Endometrial microvascular endothelial cells (primary cell): ENCODE data around the gene SLC4A1. TPM values are rescaled to one million over a fixed set of nuclear protein-coding genes. Genes with fewer than 3 reads are reported as not detected.
"Not testable (repeated sequence)": the region's sequence is repeated elsewhere in the genome, so short reads cannot be mapped to it uniquely, and the experiment has no call there.

Experiments used
- in situ Hi-C: cut with HindIII; loops from 2 replicates; pipeline ENCODE4 v1.10.0; 2017; ENCODE audit warnings: low sequenced_read_pairs, low pct_unique_long_range_greater_than_20kb; ENCODE audit errors: inconsistent ontology term
- total RNA-seq: library from RNA; depleted of rRNA; stranded (reverse); fragments of >200 nt; gene quantifications from one replicate; pipeline ENCODE4 v1.2.3, GENCODE V29; 2015; ENCODE audit errors: inconsistent ontology term

SLC4A1 gene
- total RNA-seq, 1 donor from 2014 or later = not detected

DNA sequence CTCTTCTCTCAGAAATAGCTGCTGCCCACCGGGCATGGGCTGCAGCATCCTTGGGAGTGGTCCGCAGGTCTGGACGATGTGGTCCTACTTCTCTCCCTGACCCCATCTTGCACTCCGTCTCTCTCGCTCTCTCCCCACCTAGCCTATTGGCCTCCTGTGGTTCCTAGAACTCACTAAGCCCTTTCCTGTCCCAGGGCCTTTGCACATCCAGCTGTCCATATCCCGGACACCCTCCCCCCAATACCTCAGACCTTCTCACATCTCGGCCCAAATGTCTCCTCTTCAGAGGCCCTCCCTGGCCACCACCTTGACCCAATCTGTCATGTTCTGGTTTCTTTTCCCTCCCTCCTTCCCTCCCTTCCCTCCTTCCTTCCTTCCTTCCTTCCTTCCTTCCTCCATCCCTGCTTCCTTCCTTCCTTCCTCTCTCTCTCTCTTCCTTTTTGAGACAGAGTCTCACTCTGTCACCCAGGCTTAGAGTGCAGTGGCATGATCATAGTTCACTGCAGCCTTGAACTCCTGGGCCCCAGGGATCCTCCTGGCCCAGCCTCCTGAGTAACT is 4.5 kb downstream of the SLC4A1 start:
- in situ Hi-C loops = no loop called here

DNA sequence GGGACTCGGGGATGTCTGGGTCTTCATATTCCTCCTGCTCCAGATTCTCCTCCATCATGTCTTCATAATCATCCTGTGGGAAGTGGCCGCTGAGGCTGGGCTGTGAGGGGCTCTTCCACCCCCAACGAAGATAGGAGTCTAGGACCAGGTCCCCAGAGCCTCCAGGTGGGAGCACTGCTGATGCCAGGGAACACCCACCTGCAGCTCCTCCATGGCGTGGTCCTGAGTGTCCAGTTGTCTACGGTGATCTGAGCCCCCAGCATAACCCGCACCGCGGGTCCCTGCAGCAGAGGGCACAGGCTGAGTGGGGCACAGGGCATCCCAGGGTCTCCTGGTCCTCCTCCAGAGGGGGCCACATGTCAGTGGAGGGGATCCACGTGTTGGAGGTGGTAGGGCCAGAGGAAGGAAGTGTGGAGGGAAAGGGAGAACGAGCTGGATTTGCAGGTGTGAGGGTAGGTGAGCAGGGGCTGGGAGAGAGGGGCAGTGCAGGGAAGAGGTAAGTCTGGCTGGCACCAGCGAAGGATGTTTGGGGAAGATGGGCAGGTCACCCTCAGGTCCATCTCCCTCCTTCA is 5.2 kb downstream of the SLC4A1 start:
- in situ Hi-C loops = no loop called here

DNA sequence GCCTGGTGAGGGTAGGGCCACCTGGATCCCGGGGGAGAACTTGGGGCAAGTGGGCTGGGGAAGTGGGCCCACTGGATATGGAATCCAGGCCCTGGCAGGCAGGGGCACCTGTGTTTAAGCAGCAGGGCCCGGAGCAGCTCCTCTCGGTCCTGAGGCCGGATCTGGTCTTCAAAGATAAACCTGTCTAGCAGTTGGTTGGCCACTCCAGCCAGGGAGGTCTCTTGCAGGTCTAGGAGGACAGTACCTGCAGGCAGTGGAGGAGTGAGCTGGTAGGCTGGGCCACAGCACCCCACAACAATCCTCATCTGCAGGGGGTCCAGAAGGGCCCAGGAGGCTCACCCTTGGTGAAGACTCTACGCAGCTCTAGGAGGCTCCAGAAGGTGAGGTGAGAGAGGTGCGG is 7.6 kb downstream of the SLC4A1 start:
- in situ Hi-C loops = no loop called here

DNA sequence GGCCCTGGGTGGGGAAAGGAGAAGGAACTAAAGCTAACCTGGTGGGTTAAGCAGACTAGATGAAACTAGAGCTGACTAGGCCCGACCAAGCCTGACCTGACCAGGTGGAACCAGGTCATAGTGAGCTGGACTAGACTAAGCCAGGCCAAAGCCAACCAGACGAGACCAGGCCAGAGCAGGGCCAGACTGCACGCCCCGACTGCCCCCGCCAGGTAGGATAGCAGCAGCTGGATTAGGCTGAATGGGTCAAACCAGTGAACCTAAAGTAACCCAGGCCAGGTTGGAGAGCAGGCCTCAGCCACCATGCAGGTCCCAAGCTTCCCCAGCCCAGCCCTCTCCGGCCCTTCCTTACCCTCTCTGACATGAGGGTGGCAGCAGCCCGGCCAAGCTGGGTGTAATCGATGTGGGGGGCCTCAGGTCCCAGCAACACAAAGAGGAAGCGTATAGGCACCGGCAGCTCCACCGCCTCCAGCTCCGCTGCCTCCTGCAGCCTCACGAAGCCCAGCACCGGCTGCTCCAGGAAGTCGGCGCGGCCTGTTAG is 9.1 kb downstream of the SLC4A1 start:
- in situ Hi-C loops = no loop called here

DNA sequence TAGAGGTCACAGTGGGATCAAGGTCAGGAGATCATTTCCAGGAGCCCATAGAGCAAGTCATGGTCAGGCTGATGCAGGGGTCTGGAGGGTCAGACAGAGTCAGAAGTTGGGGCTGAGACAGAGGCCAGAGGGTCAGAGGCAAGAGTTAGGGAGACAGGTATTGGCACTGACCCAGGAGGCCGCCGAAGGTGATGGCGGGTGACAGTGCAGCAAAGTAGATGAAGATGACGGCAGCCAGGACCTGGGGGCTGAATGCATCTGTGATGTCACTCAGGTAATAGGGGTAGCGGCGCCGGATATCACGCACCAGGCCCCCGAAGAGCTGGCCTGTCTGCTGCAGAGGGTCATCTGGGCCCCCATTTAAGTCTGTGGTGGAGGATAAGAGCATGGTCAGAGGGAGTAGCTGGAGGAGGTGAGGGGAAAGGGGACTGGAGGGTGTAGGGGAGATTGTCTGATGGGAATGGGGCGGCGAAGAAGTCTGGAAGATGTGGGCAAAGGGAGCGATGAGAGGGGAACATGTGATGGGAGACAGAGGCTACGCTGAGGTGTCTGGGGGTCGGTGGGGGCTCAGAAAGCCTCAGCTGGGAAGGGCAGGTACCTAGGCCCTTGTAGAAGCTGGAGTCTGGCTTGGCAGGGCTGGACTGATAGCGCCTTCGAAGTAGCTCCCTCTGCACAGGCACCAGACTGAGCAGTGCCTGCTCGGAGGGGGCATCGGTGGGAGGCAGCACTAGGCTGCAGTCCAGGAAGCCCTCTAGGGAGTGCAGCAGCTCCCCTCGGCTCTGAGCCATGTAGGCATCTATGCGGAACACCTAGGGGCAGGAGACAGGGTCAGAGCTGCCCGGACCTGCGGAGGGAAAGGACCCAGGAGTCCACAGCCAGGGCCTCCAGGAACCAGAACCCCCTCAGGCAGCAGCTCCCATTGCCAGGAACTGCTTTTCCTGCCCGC is 9.8 kb downstream of the SLC4A1 start:
- in situ Hi-C loops = no loop called here

DNA sequence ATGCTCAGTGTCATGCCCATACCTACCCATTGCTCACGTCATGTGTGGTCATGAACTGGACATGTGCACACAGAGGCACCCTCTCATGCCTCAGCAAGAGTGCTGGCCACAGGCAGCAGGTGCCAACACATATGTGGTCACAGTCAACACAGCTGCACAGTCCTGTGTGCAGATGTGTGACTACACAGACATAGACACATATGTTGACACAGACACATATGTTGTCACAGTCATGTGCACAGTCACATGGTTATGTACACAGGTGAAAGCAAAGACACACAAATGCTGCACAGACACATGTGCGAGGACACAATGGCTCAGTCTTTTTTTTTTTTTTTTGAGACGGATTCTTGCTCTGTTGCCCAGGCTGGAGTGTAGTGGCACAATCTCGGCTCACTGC is 11.3 kb downstream of the SLC4A1 start:
- in situ Hi-C loops = no loop called here

DNA sequence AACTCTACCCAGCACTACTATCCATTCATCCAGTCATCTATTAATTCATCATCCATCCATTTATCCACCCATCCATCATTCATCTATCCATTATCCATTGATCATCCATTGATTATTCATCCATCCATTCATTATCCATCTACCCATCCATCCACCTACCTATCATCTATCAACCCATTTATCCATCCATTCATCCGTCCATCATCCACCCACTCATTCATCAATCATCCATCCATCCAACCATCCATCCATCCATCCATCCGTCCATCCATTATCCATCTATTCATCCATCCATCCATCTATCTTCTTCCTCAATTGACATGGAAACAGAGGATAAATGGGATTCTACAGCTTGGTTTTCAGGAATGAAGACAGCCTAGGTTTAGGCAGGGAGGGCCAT is 12.0 kb downstream of the SLC4A1 start:
- in situ Hi-C loops = no loop called here

DNA sequence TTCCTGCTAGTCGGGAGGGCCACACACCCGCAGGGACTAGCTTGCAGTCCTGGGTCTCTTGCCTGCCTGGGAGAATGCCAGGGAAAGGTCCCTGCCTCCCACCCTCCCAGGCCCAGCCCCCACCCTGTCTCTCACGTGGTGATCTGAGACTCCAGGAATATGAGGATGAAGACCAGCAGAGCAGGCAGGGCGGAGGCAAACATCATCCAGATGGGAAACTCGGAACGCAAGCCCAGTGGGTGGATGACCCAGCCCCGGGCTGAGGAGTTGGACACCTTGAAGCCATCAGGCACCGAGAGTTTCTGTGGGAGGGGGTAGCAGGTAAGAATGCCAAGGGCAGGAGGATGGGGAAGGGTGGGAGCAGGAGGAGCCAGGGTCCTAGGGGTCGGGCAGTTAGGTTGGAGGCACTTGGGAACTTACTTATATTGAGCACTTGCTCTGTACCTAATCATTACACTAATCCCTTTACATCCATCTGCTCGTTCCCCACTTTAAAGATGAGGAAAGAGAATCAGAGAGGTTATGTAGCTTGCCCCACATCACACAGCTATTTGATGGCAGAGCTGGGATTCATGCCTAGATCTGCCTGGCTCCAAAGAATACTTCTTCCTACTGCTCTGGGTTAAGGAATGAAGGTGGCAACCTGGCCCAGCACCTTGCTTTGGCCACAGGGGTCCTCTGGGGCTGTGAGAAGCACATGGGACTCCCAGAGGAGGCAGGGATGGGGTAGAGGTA is 13.4 kb downstream of the SLC4A1 start:
- in situ Hi-C loops = no loop called here

DNA sequence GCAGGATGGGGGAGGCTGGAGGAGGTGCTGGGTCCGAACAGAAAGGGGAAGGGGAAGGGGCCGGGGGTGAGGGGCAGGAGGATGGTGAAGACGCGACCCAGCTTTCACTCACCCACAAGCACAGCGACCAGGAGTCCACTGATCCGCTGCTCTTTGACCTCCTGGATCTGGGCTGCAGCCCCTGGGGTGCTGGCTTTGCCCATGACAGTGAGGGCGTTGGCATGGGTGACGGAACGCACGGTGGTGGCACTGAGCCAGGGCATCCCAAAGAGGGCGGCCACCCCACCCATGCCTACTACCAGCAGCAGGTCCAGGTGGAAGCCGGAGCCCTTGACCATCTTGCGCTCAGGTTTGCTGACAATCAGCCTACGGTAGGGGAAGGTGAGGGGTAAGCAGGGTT is 14.9 kb downstream of the SLC4A1 start:
- in situ Hi-C loops = no loop called here

DNA sequence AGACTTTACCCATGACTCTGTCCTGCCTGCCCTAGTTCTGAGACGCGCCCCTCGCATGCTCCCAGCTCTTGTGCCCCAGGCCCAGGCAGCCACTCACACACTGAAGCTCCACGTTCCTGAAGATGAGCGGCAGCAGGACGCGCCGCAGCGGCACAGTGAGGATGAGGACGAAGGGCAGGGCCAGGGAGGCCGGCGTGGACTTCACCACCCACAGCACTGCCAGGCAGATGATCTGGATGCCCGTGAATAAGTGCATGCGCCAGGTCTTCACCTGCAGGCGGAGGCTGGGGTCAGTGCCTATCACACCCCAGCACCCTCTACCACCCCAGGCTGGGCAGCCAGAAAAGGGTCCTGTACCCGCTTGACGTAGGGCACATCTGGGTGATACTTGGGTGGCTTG is 16.9 kb downstream of the SLC4A1 start:
- in situ Hi-C loops = no loop called here

DNA sequence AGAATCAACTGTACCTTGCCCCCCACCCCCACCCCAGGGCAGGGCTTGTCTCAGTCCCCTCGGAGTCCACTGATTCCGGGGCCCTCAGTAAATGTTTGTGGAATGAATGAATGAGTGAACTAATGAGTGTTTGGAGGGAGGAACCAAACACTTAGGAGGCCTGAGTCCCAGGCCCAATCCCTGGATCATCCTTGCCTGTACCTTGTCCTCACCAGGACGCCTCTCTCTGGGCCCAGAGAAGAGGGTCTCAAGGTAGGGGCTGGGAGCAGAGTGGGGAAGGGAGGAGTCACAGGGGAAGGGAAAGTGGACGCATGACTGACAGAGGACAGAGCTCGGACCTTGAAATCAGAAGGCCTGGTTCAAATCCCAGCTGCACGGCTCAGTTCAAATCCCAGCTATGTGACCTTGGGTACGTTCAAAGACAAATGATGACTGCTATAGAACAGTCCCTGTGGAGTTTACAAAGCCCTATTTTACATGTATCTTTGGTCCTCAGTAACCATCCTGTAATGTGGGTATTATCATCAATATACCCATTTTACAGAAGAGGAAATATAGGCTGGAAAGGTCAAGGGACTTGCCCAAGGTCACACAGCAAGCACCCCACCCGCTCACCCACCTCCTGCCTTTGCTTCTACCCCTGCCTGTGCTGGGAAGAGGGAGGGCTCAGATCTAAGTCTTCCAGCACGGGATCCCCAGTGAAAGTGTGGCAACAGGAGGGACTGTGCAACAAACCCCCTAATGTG is 18.3 kb downstream of the SLC4A1 start:
- in situ Hi-C loops = no loop called here

DNA sequence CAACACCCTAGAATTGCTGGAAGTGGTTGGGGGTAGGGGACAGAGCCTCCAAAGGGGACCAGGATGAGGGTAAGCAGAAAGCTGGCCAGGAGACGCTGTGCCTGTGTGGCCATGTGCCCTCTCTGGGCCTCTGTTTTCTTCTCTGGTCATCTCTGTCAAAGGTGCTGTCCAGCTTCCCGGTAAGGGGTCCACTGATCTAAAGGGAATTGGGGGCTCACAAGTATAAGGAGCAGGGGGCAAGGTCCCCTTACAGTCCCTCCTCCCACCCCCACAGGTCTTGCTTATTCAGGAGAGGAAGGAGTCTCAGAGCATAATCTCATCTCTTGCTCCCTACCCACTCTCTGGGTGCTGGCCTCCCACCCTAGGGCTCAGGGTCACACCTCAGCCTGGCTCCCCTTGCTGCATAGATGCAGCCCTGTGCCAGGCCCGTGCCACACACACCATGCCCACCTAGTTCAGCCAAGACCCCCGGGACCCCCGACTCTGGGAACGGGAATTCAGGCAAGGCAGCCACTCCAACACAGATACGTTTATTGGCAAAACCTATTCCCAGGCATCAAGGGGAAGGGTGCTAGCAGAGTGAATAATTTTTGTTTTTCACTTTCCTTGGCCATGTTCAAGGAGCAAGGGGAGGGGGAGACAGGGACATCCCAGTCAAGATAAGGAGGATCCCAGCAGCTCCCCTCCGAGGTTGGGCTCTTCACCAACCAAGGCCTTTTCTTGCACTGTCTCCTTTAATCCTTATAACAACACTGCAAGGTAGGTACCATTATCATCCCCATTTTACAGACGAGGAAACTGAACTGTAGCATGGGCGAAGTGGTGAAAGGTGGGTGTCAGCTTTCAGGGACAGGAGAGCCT is 19.8 kb downstream of the SLC4A1 start:
- in situ Hi-C loops = no loop called here

DNA sequence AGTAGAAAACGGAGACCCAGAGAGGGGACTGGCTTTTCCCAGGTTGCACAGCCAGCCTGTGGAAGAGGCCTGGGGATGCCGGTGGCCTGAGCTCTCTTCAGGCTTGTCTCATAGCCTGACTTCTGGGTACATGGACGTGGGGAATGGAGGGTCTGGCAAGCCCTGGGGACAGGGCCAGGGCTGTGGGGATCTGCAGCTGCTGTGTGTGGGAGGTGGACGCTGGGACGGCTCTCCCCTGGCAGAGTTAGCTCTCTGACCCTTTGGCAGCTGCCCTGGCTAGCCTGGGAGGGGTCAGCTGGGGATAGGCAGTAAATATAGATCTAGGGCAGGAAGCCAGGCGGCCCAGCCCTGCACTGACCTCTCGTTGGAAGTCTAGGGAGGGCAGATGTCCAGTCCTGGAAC is 20.5 kb downstream of the SLC4A1 start:
- in situ Hi-C loops = no loop called here

DNA sequence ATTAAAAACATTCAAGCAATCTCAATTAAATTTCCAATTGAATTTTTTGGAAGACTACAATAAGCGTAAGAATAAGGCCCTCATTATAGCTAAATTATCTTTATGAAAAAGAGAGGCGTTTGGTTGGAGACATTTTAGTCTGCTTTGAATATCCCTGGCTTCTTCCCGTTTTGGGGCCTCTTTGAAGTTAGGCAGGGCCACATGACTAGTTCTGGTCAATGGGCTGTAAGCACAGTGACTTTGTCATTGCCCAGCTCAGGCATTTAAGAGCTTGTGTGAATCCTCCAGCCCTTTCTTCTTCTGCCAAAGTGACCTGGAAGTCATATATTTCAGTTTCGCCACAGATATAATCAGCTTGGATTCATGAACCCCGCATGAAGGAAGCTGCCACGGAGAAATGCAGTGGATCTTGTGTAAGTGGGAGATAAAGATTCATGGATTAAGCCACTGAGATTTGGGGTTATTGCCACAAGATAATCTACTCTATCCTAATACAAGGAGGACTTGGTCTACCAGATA is 26.8 kb downstream of the SLC4A1 start:
- in situ Hi-C loops = no loop called here

DNA sequence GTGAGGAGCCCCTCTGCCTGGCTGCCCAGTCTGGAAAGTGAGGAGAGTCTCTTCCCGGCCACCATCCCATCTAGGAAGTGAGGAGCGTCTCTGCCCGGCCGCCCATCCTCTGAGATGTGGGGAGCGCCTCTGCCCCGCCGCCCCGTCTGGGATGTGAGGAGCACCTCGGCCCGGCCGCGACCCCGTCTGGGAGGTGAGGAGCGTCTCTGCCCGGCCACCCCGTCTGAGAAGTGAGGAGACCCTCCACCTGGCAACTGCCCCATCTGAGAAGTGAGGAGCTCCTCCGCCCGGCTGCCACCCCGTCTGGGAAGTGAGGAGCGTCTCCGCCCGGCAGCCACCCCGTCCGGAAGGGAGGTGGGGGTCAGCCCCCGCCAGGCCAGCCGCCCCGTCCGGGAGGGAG is 30.0 kb downstream of the SLC4A1 start:
- in situ Hi-C loops = not testable (repeated sequence)

DNA sequence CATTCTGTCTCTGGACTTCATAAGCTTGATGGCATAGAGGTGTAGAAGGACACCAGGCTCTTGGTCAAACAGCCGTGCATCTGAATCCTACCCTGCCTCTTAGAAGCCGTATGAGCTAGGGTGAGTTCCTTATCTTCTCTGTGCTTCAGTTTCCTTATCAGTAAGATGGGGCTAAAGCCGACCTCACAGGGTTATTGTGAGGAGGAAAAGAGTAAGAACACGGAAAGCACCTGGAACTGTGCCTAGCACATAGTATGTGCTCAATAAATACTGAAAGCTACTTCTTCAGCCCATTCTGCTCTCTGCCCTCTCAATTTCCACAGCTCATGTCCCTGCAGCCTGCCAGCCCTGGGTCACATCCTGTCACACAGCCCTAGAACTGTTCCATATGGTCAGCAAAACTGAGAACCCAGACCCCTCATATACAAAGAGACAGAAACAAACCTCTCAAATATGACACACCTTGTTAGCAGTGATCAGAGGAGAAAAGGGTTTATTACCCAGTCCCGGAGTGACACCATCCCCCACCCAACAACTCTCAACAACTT is 31.4 kb downstream of the SLC4A1 start:
- in situ Hi-C loops = no loop called here

DNA sequence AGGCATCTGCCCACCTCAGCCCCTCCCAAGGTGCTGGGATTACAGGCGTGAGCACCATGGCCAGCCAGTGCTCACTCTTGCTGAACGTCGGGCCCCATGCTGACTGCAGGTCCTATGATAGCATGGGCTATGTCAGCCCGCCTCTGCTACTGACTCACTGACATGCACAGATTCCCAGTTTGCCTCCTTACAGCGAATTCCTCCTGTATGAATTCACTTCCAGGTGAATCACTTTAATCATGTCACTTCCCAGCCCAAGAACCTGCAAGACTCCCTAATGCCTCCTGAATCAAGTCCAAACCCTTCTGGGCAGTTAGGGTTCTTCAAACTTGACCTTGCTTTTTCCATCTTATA is 32.4 kb downstream of the SLC4A1 start:
- in situ Hi-C loops = no loop called here
